Gastrocnemius medialis (tissue), 4 donors: Measurements from ENCODE around the gene RPS15.

Source experiments
- CTCF ChIP-seq, 5 experiments: fragments of 450-650 bp in 3 of 5; fragments of 200-600 bp in 2 of 5; sonication (generic) in 2 of 5; IDR thresholded peaks in 4 of 5; conservative IDR thresholded peaks in 1 of 5; 1 replicate in 4 of 5; 2 replicates in 1 of 5; pipeline ENCODE4 v1.5.1; 2016 to 2019; ENCODE audit warnings: antibody characterized with exemption in 5 of 5, mild to moderate bottlenecking in 3 of 5, moderate library complexity in 3 of 5
- POLR2A ChIP-seq, 2 donors: fragments of 450-650 bp; IDR thresholded peaks; one replicate each; pipeline ENCODE4 v1.6.1; 2017; ENCODE audit warnings: antibody characterized with exemption in 2 of 2, mild to moderate bottlenecking in 2 of 2, moderate library complexity in 2 of 2

DNA sequence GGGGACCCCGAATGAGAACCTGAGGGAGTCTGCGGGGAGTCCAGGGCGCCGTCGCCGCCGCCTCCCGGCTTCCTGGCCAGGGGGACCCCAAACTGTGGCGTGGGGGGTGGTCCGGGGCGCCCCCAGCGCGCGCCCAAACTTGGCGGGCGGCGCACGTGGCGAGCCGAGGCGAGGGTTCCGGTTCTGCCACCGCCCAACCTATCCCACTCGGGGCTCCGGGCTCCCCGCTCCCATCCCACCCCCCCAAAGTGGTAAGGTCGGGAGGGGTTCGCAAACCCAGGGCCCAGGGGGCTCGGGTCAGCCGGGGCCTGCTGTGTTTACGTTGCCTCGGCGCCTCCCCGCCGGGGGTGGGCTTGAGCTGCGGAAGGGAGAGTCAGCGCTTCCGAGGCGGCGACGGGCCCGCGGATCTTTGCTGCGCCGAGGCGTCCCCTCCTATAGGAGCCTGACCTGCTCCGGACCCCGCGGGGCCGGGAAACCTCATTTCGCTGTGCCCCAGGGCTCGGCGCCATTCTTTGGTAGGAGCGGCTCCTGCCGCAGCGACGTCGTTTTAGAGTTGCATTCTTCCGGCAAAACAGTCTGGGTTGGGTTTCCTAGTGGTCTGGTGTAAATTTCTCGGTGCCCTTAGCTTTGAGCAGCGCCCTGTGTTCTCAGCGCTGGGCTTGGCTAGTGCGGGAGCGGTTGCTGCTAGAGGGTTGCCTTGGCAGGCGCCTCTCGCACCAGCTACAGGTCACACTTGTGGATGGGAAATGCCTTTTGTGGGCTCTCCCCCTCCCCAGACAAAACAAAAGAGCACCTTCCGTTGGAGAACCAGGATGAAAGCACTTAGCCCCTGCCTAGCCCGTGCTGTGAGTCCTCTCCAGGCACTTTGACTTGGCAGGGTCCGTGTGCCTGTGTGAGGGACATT, 29.6 kb upstream of the RPS15 start:
- no peak for TF ChIP-seq POLR2A (IDR thresholded peaks at IDR 0.05)
- no peak for TF ChIP-seq CTCF (IDR thresholded peaks at IDR 0.05 in 4 of 5, conservative IDR thresholded peaks at IDR 0.05 in 1 of 5)
